ENCODE measurements around the gene MAP1LC3A.

MAP1LC3A gene

DNA sequence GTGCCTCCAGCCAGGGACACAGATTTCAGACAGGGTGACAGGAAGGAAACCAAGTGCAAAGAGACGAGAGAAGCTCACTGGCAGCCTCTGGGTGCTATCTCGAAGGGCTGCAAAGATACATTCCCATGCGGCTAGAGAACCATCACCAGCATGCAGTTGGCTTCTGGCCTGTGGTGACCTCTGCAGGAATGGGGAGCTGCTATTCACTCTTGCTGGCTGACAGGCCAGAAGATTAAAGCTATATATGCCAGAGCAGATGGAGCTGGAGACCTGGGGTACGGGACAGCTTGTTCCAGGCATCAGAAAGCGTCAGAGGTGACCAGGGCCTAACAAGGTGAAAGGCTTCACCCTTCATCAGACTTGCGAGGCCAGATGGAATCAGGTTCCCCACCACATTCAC, 20.0 kb downstream of the MAP1LC3A start:
- peak; percentile 29 for DNase-seq

GRCh38 chr20:34579191-34579978, 20.9 kb downstream of the MAP1LC3A start:
- DNase-seq = peak; percentile 84

GRCh38 chr20:34579979-34580940, 21.7 kb downstream of the MAP1LC3A start:
- DNase-seq = peak; percentile 54

DNA sequence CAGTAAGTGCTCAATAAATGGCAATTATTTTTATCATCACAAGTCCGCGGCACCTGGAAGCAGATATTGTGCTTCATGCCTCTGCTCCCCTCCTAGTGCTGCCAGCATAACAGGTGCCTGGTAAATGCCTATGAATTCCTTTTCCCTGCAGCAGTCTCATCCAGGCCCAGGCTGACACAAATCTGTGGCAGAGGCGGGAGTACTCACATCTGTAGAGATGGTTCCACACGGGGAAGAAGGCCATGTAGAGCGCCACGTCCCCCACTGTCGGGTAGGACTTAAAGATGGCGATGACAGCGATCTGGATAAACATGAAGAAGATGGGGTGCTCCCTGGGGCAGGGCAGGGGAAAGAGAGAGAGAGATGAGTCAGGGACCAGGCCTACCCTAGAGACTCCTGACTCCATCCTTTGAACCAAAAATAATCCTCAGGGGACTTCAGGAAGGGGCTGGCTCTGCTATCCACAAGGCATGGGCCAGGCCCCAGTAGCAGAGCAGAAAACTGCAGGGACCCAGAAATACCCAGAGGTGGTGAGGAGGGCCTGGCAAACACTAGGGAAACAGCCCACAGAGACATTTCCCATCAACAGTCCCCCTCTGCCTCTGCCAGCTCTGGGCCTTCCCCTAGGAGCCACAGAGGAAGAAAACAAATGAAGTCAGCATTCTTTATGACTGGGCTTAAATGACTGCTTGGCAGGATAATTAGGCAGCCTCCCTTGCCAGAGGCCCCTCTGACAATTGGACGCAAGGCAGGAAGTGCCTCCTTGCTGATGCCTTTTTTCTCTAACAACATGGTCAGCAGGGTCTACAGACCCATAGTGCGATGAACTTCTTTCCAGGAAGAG, 23.0 kb downstream of the MAP1LC3A start:
- peak; percentile 85 for DNase-seq

DNA sequence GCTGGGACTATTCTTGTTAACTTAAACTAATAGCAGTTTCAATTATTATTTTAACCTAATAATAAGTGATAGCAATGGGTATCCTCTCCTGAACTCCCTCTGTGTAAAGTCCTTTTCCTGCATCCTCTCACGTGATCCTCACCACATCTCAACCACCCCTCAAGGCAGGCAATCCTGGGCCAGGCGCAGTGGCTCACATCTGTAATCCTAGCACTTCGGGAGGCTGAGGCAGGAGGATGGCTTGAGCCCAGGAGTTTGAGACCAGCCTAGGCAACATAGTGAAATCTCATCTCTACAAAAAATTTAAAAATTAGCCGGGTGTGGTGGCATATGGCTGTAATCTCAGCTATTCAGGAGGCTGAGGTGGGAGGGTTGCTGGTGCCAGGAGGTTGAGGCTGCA, 23.7 kb downstream of the MAP1LC3A start:
- no peak for DNase-seq

DNA sequence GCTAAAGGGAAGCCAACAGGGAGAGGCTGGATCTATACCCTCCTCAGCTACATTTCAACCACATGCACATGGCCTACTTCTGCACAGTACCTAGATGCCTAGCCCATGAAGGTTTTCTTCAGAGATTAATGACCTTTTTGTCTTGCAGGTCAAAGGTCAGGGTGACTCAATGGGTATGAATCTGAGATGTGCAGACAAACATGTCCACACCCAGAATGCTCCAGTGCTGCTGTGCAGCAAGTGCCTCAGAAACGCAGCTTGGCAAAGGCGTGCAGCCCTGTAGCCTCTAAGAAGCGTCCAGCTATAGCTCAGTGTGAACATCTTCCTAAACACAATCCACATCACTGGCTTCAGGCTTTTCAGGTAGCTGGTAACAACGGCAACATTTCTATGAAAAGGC, 24.4 kb downstream of the MAP1LC3A start:
- DNase-seq = peak; percentile 70

- peak; percentile 48 for DNase-seq
Measured at GRCh38 chr20:34583544-34583943, 25.0 kb downstream of the MAP1LC3A start.

- peak; percentile 43 for DNase-seq
Measured at GRCh38 chr20:34585019-34585418, 26.5 kb downstream of the MAP1LC3A start.

- no peak for DNase-seq
Measured at GRCh38 chr20:34586488-34587163, 28.1 kb downstream of the MAP1LC3A start.

- DNase-seq = no peak
Measured at GRCh38 chr20:34595377-34596184, 37.1 kb downstream of the MAP1LC3A start.

DNA sequence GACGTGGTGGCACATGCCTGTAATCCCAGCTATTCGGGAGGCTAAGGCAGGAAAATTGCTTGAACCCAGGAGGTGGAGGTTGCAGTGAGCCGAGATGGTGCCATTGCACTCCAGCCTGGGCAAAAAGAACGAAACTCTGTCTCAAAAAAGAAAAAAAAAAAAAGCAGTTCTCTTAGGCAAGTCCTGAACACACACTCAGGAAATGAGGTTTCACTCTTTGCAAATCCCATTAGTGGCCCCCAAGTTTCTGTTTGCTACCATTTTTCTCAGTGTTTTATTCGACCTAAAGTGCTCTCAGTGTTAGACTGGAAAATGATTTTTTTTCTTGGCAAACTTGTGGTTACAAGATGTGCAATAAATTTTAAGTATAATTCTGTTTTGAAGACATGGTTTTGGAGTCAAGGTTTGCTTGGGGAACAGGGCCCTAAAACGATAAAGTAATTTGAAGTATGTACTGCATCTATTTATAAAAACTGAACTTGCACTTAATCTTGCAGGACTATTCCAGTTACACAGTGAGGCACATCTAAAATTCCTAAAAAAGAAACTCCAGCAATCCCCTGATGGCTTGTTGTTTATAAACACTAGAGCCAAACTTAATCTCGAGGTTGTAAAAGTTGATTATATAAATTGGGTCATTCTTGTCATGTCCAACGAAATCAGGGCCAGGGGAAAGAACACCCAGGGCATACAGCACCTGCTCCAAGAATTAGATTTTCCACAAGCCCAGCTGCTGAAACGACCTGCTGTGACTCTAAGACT, 42.6 kb downstream of the MAP1LC3A start:
- no peak for DNase-seq

GRCh38 chr20:34604980-34605788, 46.7 kb downstream of the MAP1LC3A start:
- no peak for DNase-seq

DNA sequence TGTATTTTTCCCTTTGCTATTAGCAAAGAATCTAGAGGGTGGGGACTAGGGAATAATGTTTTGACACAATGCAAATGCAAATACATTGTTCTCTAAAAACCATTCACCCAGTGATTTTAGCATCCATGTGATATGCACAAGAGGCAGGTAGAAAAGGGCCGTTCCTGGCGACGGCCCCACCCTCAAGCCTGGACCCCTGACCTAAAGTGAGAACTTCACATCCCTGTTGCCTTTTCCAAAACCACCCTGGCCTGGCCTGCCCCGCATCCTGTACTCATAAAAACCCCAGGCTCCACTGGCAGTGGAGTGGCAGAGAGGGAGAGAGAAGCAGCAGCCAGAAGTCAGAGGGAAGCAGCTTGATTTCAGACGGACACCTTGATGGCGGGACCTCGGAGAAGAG, 48.5 kb downstream of the MAP1LC3A start:
- no peak for DNase-seq

All from islet precursor cell (in vitro differentiated cells).